AG08395 (cell line): ENCODE measurements around the gene PDSS2.

Source experiments
- DNase-seq: peaks from one replicate; pipeline ENCODE4 v3.0.0; 2012; ENCODE audit warnings: mixed read lengths, low spot score

Gene PDSS2

DNA sequence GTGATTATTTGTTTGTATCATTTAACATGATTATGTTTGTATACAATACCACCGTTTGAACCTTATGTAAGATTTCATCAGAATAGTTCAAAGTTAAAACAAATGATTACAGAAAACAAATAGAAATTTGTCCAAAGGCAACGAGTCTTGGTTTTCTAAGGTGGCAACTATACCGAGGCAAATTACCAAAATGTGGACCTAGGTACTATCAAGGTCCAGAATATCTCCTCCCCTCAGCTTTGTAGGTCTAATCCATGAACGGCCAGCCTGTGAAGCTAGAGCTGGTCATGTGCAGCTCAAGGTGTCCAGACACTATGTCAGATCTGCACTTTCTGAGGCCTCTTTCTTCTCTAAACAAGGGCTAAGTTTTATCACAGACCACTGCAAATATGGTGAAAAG is 192.4 kb downstream of the PDSS2 start:
- DNase-seq, result no peak

DNA sequence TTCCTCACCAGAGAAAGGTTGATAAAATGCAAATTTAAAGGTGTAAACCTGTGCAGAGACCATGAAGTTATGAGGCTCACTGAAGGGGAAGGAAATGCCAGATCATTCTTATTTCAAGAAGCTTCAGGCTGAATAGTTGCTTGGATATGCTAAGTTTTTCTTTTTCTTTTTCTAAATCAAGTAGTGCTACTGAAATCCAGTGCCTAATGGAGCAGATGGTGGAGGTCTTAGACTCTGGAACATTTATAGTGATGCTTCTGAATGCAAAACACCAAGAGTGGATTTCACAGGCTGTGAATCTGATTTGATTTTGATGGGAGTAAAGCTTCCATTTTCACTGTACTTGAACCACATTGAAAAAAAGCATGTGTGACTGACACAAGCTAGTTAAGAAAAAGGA is 192.8 kb downstream of the PDSS2 start:
- DNase-seq, result no peak

DNA sequence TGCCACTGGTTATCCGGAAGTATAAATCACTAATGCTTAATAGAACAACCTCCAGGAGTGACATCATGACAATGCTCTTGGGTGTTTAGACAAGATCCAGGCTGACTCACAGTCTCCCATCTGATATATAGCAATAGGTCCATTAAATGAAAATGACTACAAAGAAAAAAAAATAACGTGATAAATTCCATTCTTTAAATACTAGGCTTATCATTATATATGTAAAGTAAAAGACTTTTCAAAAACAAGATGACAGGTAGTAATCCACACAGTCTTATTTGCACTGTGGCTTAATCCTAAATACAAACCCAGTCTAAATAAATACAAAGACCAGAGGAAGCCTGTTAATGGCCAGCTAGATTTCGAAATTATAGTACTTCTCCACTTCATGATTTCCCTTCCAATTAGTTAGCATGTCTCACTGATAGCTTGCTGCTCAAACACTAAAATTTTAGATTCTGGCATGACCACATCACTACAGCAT is 195.0 kb downstream of the PDSS2 start:
- DNase-seq, result peak; percentile 26

DNA sequence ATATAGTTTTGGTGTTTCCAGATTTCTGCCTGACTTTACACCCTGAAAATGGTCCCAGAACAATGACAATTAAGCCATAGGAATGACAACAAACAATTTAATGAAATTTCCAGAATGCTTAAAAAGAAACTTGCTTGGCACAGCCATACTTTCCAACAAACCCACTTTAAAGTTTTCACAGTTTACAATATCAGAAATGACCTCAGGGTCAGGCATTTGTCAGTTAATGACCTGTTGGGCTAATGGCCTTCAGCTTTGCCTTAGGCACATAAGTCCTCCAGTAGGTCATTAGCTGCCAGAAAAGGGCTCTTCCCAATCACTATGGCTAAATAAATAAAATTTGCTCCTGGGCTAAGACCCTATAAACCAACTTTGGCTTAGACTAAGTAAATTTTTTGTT is 199.4 kb downstream of the PDSS2 start:
- no peak for DNase-seq

DNA sequence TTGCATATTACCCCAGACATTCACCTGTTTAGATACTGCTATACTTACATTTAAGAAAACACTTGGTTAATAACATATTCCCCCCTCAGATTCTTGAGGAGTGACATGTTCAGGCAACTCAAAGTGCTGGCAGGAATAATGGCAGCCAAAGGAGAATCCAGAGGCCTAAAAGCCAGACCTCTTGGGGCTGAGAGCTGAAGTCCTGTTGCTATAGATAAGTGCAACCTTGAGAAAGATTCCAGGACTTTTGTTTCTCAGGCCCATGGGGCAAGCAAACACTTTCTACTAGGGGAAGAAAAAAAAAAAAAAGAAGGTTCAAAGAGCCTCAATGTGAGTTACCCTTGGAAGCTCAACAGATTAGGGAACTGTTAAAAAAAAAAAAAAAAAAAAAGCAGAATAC is 211.2 kb downstream of the PDSS2 start:
- no peak for DNase-seq

DNA sequence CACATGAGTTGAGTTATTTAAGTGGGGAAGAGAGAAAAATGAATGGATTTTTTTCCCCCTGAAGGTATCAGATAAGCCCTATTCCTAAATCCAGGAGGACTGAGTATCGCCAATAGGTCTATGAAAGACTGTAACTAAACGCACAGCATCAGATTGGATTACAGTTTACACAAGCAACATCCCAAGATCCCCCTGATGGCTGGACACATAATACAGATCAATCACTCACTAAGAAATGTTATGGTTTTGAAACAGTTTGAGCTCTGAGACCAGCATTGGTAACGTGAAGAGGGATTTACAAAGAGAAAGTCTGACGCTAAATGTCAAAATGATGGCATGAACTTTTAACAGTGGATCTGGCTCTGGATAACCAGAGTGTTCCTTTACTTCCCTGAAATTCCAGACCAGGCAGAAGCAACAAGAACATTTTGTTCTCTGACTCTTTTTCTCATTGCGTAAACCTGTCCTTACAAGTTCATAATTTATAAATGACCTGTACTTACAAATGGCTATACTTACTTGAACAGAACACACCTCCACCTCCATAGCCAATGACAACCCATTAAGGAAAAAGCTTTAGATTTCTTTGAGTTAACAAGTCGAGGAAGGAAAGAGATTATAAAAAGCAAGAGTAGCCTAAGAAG is 212.3 kb downstream of the PDSS2 start:
- DNase-seq, result no peak

DNA sequence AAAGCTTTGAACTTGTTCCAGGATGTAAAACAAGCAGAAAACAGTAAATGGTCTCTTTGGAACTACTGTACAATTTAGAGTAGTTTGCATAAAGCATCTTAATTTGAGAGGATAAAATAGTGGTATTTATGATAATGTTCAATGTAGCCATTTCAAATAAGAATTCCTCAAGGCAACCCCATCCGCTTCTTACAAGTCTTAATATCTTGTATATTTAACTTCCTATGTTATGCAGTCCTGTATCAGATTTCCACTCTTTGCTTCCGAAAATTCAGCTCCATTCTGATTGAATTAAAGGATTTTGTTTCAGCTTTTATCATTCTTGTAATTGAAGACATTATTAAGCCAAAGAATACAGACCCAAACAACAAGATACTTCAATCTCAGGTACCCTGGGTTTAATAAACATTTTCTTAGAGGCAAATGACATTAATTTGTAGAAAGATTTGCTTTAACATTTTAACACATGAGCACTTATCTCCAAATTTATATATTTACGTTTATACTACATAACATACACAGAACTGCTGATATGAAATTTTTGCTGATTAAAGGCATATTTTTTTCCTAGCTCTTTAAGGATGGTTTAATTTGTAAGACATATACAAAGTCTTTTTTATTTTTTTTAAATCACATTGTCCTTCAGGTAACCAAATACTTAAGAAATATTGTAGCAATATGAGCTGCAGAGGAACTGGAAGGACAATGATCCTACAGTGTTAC is 213.0 kb downstream of the PDSS2 start:
- DNase-seq, result no peak

DNA sequence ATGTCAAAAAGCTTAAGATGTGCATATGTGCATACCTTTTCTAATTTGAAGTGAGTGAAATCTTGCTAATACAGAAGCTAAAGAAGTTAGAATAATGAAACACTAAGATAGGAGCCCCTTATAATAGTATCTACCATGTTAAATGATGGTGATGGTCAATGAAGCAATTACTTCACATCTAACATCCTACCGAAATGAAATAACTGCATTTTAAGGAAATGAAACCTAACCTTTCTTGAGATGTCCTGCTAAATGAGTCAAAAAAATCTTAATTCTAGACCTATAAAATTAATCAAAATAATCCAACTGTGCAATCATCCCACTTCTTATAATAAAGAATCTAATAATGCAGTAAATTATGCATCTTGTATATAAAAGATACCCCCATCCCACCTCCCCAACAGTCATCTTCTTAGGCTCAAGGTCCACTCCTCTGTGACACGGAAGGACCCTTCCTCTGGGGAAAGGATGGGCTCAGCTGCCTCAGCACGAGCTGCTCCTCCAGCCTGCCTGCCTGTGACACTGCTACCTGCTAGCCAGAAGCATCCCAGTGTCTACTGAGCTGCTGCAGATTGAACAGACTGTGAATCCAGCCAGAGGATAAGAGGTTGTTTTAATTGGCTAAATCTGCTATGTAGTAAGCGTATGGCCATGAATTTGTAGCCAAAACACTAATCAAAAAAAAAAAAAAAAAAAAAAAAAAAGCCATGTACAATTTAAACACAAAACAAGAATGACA is 214.5 kb downstream of the PDSS2 start:
- DNase-seq, result no peak

DNA sequence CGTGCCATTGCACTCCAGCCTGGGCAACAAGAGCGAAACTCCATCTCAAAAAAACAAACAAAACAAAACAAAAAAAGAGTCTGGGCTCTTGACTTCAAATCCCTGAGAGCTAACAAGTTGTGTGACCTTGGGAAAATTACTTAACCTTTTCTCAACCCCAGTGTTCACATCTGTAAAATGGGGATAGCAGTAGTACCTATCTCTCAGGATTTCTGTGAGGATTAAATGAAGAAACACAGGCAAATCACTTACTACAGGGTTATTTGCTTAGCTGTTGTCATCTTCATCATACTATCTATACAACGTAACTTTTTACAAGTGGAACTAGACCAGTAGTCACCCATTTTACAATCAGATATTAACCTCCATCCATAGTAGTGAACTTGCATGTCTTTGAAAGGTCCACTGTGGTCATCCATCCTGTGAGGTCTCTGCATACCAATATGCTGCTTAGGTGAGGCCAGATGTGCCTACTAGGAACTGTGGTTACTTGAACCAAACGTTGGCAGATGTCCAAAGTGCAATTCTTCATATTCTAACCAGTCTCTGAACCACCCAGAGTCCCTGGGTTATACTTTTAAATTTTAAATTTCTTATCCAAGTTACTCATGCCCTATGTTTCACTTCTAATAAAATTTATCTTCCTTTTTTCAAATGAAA is 215.2 kb downstream of the PDSS2 start:
- DNase-seq, result no peak

DNA sequence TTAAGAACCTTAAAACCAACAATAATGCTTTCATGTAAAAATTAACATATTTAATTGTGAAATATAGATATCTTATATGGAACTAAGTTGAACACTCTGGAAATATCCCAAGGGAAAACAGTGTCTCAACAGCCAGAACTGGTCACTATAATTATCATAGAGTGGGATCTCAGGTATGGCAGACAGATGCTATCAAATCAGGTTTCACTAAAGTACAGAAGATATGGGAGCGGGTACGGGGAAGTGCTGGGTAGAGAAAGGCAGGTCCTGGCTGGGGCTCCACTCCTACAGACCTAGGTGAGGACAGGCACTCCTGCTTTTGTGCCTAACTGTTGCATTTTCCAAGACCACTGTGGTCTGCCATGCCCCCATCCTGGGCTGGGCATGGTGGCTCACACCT is 215.9 kb downstream of the PDSS2 start:
- no peak for DNase-seq

DNA sequence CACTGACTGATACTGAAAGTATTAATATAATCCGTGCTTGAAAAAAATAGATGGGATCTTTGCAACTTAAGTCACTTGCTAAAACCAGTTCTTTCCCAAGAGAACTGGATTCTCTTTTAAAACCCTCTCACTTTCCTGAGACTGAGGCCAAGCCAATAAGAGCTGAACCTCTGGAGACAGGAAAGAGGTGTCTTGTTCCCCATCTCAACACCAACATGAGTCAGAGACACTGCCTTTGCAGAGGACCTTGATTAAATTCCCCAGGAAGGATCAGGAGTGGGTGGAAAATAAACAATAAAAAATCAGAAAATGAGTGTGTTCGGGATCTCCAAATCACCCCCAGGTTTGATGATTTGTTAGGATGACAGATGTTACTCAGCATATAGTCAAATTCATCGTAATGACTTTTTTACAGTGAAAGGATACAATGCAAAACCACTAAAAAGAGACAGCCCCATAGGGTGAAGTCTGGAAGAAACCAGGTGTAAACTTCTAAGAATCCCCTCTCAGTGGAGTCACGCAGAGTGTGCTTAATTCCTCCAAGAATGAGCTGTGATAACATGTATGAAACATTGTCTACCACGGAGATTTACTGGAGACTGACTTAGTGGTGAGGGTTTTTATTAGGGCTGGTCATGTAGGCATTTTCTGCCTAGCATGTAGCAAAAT is 221.2 kb downstream of the PDSS2 start:
- no peak for DNase-seq

DNA sequence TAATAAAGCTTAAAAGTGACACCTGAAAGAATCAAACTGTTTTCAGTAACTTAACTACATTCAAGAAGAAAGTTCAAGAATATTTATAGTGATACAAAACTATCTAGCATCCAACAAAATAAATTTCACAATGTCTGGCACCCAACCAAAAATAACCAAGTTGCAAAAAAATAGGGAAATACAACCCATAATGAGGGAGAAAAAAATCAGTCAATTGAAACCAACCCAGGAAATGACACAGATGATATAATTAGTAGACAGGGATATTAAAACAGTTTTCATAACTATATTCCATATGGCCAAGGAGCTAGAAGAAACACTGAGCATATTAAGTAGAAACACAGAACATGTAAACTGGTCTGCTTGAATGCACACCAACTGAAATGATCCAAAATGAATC is 223.9 kb downstream of the PDSS2 start:
- no peak for DNase-seq

DNA sequence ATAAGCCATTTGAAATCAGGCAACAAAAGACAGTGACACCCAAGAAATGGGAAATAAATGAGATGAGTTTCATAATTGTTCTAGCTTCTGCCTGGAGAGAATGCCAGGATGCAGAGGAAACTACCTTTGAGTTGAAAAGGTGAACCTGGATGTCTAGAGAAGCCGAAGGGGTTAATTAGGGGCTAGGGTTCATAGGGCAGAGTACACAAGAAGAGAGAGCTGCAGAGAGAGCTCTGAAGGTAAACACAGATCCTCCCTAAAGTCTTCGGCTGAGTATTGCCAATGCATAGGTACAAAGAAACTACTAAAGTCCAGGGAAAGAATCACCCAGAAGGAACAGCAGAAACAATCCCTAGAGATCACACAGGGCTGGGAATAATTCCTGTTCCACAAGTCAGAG is 224.4 kb downstream of the PDSS2 start:
- DNase-seq, result no peak

DNA sequence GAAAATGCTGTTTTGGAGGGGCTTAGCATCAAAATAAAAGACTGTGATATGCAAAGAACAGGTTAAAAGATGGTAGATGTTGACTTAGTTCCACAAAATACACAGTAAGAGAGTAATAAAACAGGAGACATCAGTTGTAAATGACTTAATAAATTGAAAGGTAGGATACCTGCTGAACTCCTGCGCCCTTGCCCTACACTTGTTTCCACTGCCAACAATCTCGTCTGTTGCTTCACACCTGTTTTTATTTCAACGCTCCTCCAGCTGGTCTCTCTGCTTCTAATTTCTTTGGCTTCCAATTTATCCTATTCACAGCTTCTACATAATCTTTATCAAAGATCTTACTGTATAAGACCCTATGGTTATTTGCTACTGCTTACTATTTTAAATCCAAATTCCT is 228.1 kb downstream of the PDSS2 start:
- no peak for DNase-seq

DNA sequence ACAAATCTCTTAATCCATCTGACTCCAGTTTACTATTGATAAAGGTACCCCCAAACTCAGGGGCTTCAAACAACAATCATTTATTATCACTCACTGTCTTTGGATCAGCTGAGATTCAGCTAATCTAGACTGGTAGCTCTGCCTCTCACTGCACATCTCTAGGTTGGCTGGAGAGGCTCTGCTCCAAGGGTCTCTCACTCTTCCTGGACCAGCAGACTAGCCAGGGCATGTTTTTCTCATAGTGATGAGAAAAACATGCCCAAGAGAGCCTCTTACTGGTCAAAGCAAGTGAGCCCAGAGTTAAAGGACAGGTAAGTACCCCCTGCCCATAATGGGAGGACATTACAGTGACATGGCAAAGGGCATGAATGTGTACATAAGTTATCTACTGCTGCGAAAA is 228.9 kb downstream of the PDSS2 start:
- no peak for DNase-seq

DNA sequence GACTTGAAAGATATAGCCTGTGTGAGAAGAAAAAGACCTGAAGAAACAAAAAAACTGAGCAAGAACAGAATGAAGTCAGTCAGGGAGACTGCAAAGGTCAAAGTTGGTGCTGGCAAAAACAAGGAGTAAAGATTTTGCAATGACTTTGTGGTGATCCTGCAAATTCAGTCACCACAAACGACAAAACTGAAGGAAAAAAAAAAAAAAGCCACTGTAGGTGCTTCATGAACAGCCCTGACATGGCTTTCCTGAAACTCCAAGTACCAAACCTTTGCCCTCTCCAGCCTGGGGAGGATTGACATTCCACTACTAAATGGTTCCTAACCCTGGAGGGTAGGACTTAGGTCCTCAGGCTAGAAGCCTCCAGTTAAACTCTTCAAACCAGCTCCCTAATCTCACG is 229.3 kb downstream of the PDSS2 start:
- no peak for DNase-seq

DNA sequence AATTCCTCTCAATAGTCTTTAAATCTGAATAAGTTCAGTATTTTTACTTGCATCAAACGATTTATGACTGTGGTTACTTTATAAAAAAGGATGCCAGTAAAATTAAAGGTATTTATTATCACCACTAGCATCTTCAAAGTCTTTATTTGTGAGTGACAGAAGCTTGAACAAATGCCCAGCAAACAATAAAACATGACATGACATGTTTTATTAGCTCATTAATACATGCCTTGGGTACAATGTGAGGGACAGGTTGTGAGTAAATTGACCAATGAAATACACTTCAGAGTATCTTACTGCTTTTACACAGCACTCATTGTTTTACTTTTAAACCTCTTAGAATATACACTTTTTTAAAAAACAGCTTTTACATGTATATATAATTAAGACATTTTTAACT is 230.6 kb downstream of the PDSS2 start:
- DNase-seq, result no peak

DNA sequence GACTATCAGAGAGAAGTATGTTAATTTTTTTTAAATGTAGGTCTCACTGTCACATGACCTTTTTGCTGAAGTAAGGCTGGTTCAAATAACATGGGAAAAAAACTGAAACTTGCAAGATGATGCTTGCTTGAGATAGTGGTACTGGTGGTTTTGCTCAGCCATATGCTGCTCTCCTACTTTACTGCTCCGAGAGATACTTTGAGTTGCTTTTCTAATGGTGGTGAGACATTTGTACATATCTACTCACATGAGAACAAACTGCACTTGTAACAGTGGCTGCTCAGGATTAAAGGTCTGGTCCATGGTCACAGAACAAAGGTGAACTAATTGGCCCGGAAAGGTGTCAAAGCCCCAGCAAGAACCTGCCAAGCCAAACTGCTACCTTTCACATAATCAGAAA is 237.8 kb downstream of the PDSS2 start:
- no peak for DNase-seq

DNA sequence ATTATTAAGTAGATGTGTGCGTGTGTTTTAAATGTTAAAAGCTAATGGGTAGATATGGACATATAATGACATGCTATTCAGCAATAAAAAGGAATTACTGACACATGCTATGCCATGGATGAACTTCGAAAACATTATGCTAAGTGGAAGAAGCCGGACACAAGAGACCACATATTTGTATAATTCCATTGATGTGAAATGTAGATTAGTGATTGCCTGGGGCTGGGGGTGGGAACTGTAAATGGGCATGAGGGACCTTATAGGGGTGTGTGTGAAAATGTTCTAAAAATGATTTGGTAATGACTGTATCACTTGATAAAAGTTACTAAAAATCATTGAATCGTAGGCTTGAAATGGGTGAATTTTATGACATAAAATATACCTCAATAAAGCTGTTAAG is 239.5 kb downstream of the PDSS2 start:
- no peak for DNase-seq

DNA sequence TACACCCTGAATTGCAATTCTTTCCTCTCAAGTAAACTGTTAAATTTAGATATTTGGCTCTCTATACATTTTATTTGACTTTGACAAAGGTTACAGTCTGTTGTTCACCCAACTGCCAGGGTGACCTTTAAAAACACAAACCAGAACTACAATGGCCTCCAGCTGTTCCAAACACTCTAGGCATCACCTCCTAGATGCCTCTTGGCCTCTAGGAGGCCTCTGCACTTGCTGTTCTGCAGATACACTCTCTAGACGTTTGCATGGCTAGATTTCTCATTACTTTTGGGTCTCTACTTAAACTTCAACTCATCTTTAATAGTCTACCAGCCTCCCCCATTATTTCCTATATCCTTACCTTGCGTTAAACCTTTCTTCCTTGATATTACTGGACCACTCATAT is 241.2 kb downstream of the PDSS2 start:
- no peak for DNase-seq

DNA sequence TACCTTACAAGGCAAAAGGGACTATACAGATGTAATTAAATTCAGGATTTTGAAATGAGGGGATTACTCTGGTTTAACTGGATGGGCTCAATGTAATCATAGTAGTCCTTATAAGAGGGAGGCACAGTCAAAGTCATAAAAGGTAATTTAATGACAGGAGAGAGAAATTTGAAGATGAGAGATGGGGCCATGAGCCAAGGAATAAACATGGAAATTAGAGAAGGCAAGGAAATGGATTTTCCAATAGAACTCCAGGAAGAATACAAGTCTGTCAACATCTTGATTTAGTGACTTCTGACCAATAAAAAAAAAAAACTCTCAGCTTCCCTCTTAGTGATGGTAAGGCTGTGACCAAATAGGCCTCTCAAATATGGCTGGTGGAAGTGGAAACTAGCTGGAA is 242.1 kb downstream of the PDSS2 start:
- no peak for DNase-seq
